Activated CD8-positive, alpha-beta memory T cell treated with anti-CD3 and anti-CD28 coated beads for 24 hours (primary cell): ENCODE results near the gene VPS9D1.
A peak's percentile ranks its signal among the peaks of the same experiment; 100 is the strongest.

Source experiments
- DNase-seq: peaks from one replicate; pipeline ENCODE4 v3.0.0-alpha.2; 2020

Gene VPS9D1

GRCh38 chr16:89720813-89721545, at the start of gene VPS9D1, which contains the start of gene ZNF276:
Gene VPS9D1 (minus strand): TSS chr16:89720898. CDS start chr16:89720861, 37 bp downstream.
Gene ZNF276 (plus strand): TSS chr16:89721537. CDS start chr16:89721641, 104 bp downstream.
- DNase-seq = peak; percentile 94

GRCh38 chr16:89770367-89770766, 49.7 kb upstream of the VPS9D1 start:
- DNase-seq = no peak

GRCh38 chr16:89765292-89765830, 44.7 kb upstream of the VPS9D1 start:
- no peak for DNase-seq

- peak; percentile 67 for DNase-seq
Measured at GRCh38 chr16:89764711-89765201, 44.1 kb upstream of the VPS9D1 start.

- no peak for DNase-seq
Measured at GRCh38 chr16:89761304-89761922, 40.7 kb upstream of the VPS9D1 start.

- no peak for DNase-seq
Measured at GRCh38 chr16:89759746-89760340, 39.1 kb upstream of the VPS9D1 start.

- DNase-seq = no peak
Measured at GRCh38 chr16:89749637-89750036, 28.9 kb upstream of the VPS9D1 start.

- no peak for DNase-seq
Measured at GRCh38 chr16:89748921-89749320, 28.2 kb upstream of the VPS9D1 start.

GRCh38 chr16:89748076-89748475, 27.4 kb upstream of the VPS9D1 start:
- no peak for DNase-seq

GRCh38 chr16:89746043-89746442, 25.3 kb upstream of the VPS9D1 start:
- no peak for DNase-seq

- DNase-seq = no peak
Measured at GRCh38 chr16:89744813-89745212, 24.1 kb upstream of the VPS9D1 start.

GRCh38 chr16:89742948-89743347, 22.2 kb upstream of the VPS9D1 start:
- DNase-seq = peak; percentile 56

- DNase-seq = no peak
Measured at GRCh38 chr16:89741342-89742014, 20.8 kb upstream of the VPS9D1 start.

GRCh38 chr16:89739383-89739782, 18.7 kb upstream of the VPS9D1 start:
- no peak for DNase-seq

- DNase-seq = peak; percentile 57
Measured at GRCh38 chr16:89738538-89739317, 18.0 kb upstream of the VPS9D1 start.

- no peak for DNase-seq
Measured at GRCh38 chr16:89738072-89738377, 17.3 kb upstream of the VPS9D1 start.

- DNase-seq = peak; percentile 66
Measured at GRCh38 chr16:89737341-89738071, 16.8 kb upstream of the VPS9D1 start.

GRCh38 chr16:89736554-89736953, 15.9 kb upstream of the VPS9D1 start:
- DNase-seq = no peak

- DNase-seq = no peak
Measured at GRCh38 chr16:89733792-89734191, 13.1 kb upstream of the VPS9D1 start.

- DNase-seq = no peak
Measured at GRCh38 chr16:89733322-89733721, 12.6 kb upstream of the VPS9D1 start.

- no peak for DNase-seq
Measured at GRCh38 chr16:89732918-89733242, 12.2 kb upstream of the VPS9D1 start.
